ENCODE measurements around the gene SPEM3. TPM values are rescaled to one million over a fixed set of nuclear protein-coding genes. Genes with fewer than 3 reads are reported as not detected.

The SPEM3 gene
- total and polyA plus RNA-seq, 2 experiments from 2014 or later, result not detected

DNA sequence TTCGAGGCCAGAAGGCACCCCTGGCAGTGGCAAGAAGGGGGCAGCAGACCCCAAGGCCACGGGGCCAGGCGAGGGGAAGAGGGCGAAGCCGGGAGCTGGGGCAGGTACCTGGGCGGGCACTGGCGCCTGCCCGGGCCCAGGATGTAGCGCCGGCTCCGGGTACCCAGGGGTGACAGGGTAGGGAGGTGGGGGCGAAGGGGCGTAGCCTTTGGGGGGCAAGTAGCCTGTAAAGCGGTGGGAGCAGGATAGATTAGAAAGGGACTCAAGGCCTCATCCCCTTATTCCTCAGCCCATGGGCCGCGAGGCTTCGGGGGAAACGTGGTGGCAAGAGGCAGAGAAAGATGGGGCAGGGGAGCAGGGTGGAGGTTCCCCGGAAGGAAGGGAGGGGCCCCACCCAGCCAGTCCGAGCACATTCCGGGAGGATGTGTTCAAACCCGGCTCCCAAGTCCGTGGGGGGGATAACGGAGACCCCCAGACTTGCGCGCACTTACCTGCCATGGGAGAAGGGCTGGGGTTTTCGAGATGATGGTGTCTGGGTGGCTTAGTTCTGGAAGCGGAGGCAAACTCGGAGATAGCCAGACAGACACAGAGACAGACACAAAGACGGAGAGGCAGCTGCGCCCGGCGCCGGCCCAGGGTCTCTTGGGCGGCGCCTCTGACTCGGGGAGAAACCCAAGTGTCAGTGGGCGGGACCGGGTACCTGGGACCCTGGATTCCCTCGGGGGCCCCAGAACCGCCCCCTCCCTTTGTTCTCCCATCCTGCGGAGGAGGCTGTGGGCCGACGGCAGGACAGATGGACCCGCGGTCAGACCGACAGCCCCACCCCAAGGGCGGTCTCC is 34.8 kb upstream of the SPEM3 start:
- Histone ChIP-seq H2AFZ (peak overlapping the region; percentile 90), H3K4me3 (peak overlapping the region; percentile 95), H3K79me2 (peaks cover 10% of the 10 kb centered on the region), H3K4me2 (peak overlapping the region; percentile 94), H3K4me1 (ENCODE audit: insufficient read depth) (peaks cover 9% of the 10 kb centered on the region), H3K27me3 (no peaks in the 10 kb centered on the region), H3K9me3 (ENCODE audit: low read depth) (no peaks in the 10 kb centered on the region), H3K36me3 (replicated peaks; ENCODE audit: insufficient read depth, low read depth) (no peaks in the 10 kb centered on the region), H4K20me1 (ENCODE audit: insufficient read depth, poor library complexity, severe bottlenecking) (no peaks in the 10 kb centered on the region), H3K27ac (peak overlapping the region; percentile 95), H3K9me2 (replicated peaks; ENCODE audit: insufficient read depth) (no peaks in the 10 kb centered on the region)
- peak; percentile 76 for DNase-seq (ENCODE audit: low spot score)
- TF ChIP-seq, protein P1, sequence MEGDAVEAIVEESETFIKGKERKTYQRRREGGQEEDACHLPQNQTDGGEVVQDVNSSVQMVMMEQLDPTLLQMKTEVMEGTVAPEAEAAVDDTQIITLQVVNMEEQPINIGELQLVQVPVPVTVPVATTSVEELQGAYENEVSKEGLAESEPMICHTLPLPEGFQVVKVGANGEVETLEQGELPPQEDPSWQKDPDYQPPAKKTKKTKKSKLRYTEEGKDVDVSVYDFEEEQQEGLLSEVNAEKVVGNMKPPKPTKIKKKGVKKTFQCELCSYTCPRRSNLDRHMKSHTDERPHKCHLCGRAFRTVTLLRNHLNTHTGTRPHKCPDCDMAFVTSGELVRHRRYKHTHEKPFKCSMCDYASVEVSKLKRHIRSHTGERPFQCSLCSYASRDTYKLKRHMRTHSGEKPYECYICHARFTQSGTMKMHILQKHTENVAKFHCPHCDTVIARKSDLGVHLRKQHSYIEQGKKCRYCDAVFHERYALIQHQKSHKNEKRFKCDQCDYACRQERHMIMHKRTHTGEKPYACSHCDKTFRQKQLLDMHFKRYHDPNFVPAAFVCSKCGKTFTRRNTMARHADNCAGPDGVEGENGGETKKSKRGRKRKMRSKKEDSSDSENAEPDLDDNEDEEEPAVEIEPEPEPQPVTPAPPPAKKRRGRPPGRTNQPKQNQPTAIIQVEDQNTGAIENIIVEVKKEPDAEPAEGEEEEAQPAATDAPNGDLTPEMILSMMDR (IDR thresholded peaks at IDR 0.05; ENCODE audit: poor library complexity), result peak; percentile 21
- TF ChIP-seq EZH2 (IDR thresholded peaks at IDR 0.05; ENCODE audit: borderline replicate concordance) (no peak), EZH2phosphoT487 (IDR thresholded peaks at IDR 0.05; ENCODE audit: low read depth, severe bottlenecking, unreplicated experiment) (no peak)
- WGBS (ENCODE audit: low lambda C conversion rate, missing lambda C conversion rate), result 6% methylated on average over 35 of the region's 48 CpGs

DNA sequence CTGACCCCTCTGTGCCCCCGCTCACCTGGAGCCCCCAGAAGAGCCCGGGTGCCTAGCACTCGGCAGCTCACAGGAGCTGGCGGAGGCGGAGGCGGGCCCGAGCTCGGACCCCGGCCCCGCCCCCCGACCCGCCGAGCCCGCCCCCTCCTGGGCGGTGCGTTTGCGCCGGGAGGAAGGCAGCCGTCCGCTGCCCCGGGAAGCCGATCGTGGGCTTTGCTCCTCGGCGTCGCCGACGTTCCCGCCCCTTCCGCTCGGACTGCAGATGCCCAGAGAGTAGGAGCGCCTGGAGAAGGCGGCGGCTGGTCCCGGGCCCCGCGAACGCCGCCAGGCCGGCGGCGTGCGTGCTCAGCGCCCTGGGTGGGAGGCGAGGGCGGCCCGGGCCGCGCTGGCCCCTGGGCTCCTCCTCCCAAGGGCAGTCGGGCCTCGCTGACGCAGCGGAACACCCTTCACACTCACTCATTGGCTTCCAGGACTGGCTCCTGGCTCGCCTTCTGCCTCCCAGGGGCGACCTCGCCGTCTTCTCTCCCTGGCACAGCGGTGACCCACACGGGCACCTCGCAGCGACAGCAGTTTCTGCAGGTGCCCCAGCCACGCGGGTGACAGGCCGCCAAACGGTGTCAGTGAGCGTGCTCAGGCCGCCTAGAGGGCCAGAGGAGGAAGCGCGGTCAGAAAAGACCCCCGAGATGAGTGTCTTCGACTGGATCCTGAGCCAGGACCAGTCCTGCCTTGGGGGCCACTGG is 34.0 kb upstream of the SPEM3 start, which contains the start of gene PLSCR3:
Gene PLSCR3, minus strand, starts transcription at position 74 of the 740 bp plus-strand sequence. CDS start 415 bp downstream, outside the sequence.
- H3K4me2 ChIP-seq, result peak within 1 kb of the TSS; percentile 94
- H4K20me1 ChIP-seq (ENCODE audit: insufficient read depth, poor library complexity, severe bottlenecking), result no peaks in the 10 kb centered on the region
- H3K4me3 ChIP-seq, result peak within 1 kb of the TSS; percentile 95
- peaks cover 9% of the 10 kb centered on the region for H3K4me1 ChIP-seq (ENCODE audit: insufficient read depth)
- peak within 1 kb of the TSS; percentile 90 for H2AFZ ChIP-seq
- TF ChIP-seq, protein P1 (IDR thresholded peaks at IDR 0.05; ENCODE audit: poor library complexity), result peak; percentile 39
- TF ChIP-seq EZH2 (IDR thresholded peaks at IDR 0.05; ENCODE audit: borderline replicate concordance), result no peak
- H3K36me3 ChIP-seq (replicated peaks; ENCODE audit: insufficient read depth, low read depth), result no peaks in the 10 kb centered on the region
- peak; percentile 92 for DNase-seq (ENCODE audit: low spot score)
- peaks cover 10% of the 10 kb centered on the region for H3K79me2 ChIP-seq
- no peaks in the 10 kb centered on the region for H3K9me3 ChIP-seq (ENCODE audit: low read depth)
- peak within 1 kb of the TSS; percentile 95 for H3K27ac ChIP-seq
- H3K9me2 ChIP-seq (replicated peaks; ENCODE audit: insufficient read depth), result no peaks in the 10 kb centered on the region
- WGBS (ENCODE audit: low lambda C conversion rate, missing lambda C conversion rate), result 2% methylated on average over 47 of the region's 71 CpGs
- no peaks in the 10 kb centered on the region for H3K27me3 ChIP-seq

DNA sequence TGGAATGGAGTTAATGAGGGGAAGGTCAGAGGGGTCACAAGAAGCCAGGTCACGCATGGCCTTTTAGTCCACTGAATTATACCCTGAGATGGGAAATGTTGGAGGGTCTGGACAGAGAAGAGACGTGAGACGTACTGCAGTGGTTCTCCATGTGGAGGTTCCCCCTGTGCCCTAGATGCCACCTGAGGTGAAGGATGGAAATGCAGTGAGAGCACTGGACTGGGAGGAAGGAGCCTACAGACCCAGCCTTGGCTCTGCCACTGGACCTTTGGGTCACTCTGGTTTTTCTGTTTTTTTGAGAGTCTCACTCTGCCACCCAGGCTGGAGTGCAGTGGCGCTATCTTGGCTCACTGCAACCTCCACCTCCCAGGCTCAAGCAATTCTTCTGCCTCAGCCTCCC is 32.5 kb upstream of the SPEM3 start:
- H3K4me3 ChIP-seq, result no peak overlapping the region
- H3K9me3 ChIP-seq (ENCODE audit: low read depth), result no peaks in the 10 kb centered on the region
- no peaks in the 10 kb centered on the region for H3K36me3 ChIP-seq (replicated peaks; ENCODE audit: insufficient read depth, low read depth)
- no peak for DNase-seq (ENCODE audit: low spot score)
- peaks cover 9% of the 10 kb centered on the region for H3K4me1 ChIP-seq (ENCODE audit: insufficient read depth)
- H3K79me2 ChIP-seq, result peaks cover 10% of the 10 kb centered on the region
- no peak overlapping the region for H2AFZ ChIP-seq
- H3K27ac ChIP-seq, result no peak overlapping the region
- TF ChIP-seq EZH2phosphoT487 (IDR thresholded peaks at IDR 0.05; ENCODE audit: low read depth, severe bottlenecking, unreplicated experiment) (no peak), EZH2 (IDR thresholded peaks at IDR 0.05; ENCODE audit: borderline replicate concordance) (no peak)
- TF ChIP-seq, protein P1 (IDR thresholded peaks at IDR 0.05; ENCODE audit: poor library complexity), result no peak
- no peaks in the 10 kb centered on the region for H3K27me3 ChIP-seq
- H3K9me2 ChIP-seq (replicated peaks; ENCODE audit: insufficient read depth), result no peaks in the 10 kb centered on the region
- WGBS (ENCODE audit: low lambda C conversion rate, missing lambda C conversion rate), result 93% methylated on average over 4 of the region's 4 CpGs
- H3K4me2 ChIP-seq, result no peak overlapping the region
- H4K20me1 ChIP-seq (ENCODE audit: insufficient read depth, poor library complexity, severe bottlenecking), result no peaks in the 10 kb centered on the region
